C4-2B (cell line): ENCODE results near the gene WDR7.

Experiments
- H3K27ac ChIP-seq: fragments of 450-650 bp; 2 replicates; pipeline ENCODE4 v1.5.1; 2017
- ZFX ChIP-seq: fragments of 450-650 bp; IDR thresholded peaks from 2 replicates; pipeline ENCODE4 v1.6.1; 2017
- TF ChIP-seq, protein P1 (sequence below): fragments of 450-650 bp; conservative IDR thresholded peaks from 2 replicates; pipeline ENCODE4 v1.5.1; 2017; ENCODE audit warnings: mild to moderate bottlenecking

The WDR7 gene

GRCh38 chr18:56891870-56892269 lies 240.7 kb downstream of the WDR7 start:
- no peak overlapping the region for H3K27ac ChIP-seq
- TF ChIP-seq, protein P1, sequence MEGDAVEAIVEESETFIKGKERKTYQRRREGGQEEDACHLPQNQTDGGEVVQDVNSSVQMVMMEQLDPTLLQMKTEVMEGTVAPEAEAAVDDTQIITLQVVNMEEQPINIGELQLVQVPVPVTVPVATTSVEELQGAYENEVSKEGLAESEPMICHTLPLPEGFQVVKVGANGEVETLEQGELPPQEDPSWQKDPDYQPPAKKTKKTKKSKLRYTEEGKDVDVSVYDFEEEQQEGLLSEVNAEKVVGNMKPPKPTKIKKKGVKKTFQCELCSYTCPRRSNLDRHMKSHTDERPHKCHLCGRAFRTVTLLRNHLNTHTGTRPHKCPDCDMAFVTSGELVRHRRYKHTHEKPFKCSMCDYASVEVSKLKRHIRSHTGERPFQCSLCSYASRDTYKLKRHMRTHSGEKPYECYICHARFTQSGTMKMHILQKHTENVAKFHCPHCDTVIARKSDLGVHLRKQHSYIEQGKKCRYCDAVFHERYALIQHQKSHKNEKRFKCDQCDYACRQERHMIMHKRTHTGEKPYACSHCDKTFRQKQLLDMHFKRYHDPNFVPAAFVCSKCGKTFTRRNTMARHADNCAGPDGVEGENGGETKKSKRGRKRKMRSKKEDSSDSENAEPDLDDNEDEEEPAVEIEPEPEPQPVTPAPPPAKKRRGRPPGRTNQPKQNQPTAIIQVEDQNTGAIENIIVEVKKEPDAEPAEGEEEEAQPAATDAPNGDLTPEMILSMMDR, result no peak
- TF ChIP-seq ZFX, result no peak

- TF ChIP-seq, protein P1, result no peak
- TF ChIP-seq ZFX, result no peak
- no peak overlapping the region for H3K27ac ChIP-seq
These were observed 246.0 kb downstream of the WDR7 start for GRCh38 chr18:56897122-56897521.

DNA sequence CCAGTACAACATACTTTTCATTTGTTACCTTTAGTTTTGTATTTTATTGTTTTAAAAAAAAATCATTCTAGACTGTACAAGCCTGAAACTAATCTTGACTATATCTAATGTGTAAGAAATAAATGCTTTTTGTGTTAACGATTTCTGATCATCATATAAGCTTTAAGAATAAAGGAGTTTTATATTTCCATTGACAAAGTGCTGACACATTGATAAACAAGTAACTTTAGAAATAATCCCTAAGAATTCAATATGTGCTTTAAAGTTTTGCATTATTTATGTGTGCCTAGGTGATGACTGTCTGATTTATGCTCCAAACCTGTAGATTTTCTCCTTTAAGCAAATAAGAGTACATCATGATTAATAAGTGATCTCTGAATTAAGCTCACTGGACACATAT lies 248.5 kb downstream of the WDR7 start:
- H3K27ac ChIP-seq, result no peak overlapping the region
- TF ChIP-seq, protein P1, result no peak
- no peak for TF ChIP-seq ZFX

- TF ChIP-seq, protein P1, result no peak
- no peak for TF ChIP-seq ZFX
- no peak overlapping the region for H3K27ac ChIP-seq
These were observed 249.3 kb downstream of the WDR7 start for GRCh38 chr18:56900195-56901094.

- no peak for TF ChIP-seq ZFX
- TF ChIP-seq, protein P1, result no peak
- no peak overlapping the region for H3K27ac ChIP-seq
These were observed 250.8 kb downstream of the WDR7 start for GRCh38 chr18:56901919-56902318.

GRCh38 chr18:56902653-56903052 lies 251.5 kb downstream of the WDR7 start:
- TF ChIP-seq, protein P1, result no peak
- TF ChIP-seq ZFX, result no peak
- no peak overlapping the region for H3K27ac ChIP-seq

- H3K27ac ChIP-seq, result no peak overlapping the region
- TF ChIP-seq ZFX, result no peak
- TF ChIP-seq, protein P1, result no peak
These were observed 252.5 kb downstream of the WDR7 start for GRCh38 chr18:56903686-56904085.
